ENCODE measurements around the gene SAFB2.
A peak's percentile ranks its signal among the peaks of the same experiment; 100 is the strongest.

SAFB2 gene

GRCh38 chr19:5632241-5632612, 9.7 kb upstream of the SAFB2 start:
- no peak overlapping the region for H3K9ac ChIP-seq
- H3K4me2 ChIP-seq (ENCODE audit: low read length) = peak overlapping the region; percentile 54
- H3K9me3 ChIP-seq (ENCODE audit: control insufficient read depth, low read length) = no peaks in the 10 kb centered on the region
- H3K4me1 ChIP-seq = peaks cover 28% of the 10 kb centered on the region
- no peak overlapping the region for H3K4me3 ChIP-seq (ENCODE audit: low read depth, low read length)
- H3K27ac ChIP-seq = peak overlapping the region; percentile 77
- H3K79me2 ChIP-seq = peaks cover 72% of the 10 kb centered on the region
- H2AFZ ChIP-seq = no peak overlapping the region
- no peaks in the 10 kb centered on the region for H3K27me3 ChIP-seq (ENCODE audit: control insufficient read depth, insufficient read depth, low read length)
- no peak for TF ChIP-seq CTCF (IDR thresholded peaks at IDR 0.05)
- no peaks in the 10 kb centered on the region for H3K36me3 ChIP-seq (ENCODE audit: control insufficient read depth, insufficient read depth, low read length)

GRCh38 chr19:5631567-5632240, 9.1 kb upstream of the SAFB2 start:
- Histone ChIP-seq H3K27ac (peak overlapping the region; percentile 77), H3K9ac (no peak overlapping the region), H3K4me1 (peaks cover 28% of the 10 kb centered on the region), H2AFZ (peak overlapping the region; percentile 27), H3K36me3 (ENCODE audit: control insufficient read depth, insufficient read depth, low read length) (no peaks in the 10 kb centered on the region), H3K79me2 (peaks cover 72% of the 10 kb centered on the region), H3K9me3 (ENCODE audit: control insufficient read depth, low read length) (no peaks in the 10 kb centered on the region), H3K27me3 (ENCODE audit: control insufficient read depth, insufficient read depth, low read length) (no peaks in the 10 kb centered on the region), H3K4me2 (ENCODE audit: low read length) (peak overlapping the region; percentile 54), H3K4me3 (ENCODE audit: low read depth, low read length) (peak overlapping the region; percentile 25)
- TF ChIP-seq CTCF (IDR thresholded peaks at IDR 0.05) = no peak

GRCh38 chr19:5628919-5629481, 6.4 kb upstream of the SAFB2 start:
- no peaks in the 10 kb centered on the region for H3K36me3 ChIP-seq (ENCODE audit: control insufficient read depth, insufficient read depth, low read length)
- peaks cover 39% of the 10 kb centered on the region for H3K4me1 ChIP-seq

GRCh38 chr19:5628461-5628860, 5.9 kb upstream of the SAFB2 start:
- Histone ChIP-seq H3K4me3 (ENCODE audit: low read depth, low read length) (no peak overlapping the region), H3K4me2 (ENCODE audit: low read length) (no peak overlapping the region), H3K79me2 (peaks cover 77% of the 10 kb centered on the region), H3K27me3 (ENCODE audit: control insufficient read depth, insufficient read depth, low read length) (no peaks in the 10 kb centered on the region), H3K4me1 (peaks cover 39% of the 10 kb centered on the region), H3K27ac (no peak overlapping the region), H2AFZ (no peak overlapping the region), H3K9me3 (ENCODE audit: control insufficient read depth, low read length) (no peaks in the 10 kb centered on the region), H3K9ac (no peak overlapping the region), H3K36me3 (ENCODE audit: control insufficient read depth, insufficient read depth, low read length) (no peaks in the 10 kb centered on the region)
- no peak for TF ChIP-seq CTCF (IDR thresholded peaks at IDR 0.05)

More at GRCh38 chr19:5628919-5629481, 6.4 kb upstream of the SAFB2 start:
- peaks cover 76% of the 10 kb centered on the region for H3K79me2 ChIP-seq
- no peak for TF ChIP-seq CTCF (IDR thresholded peaks at IDR 0.05)
- H3K27ac ChIP-seq = no peak overlapping the region
- no peak overlapping the region for H3K4me3 ChIP-seq (ENCODE audit: low read depth, low read length)
- H3K9me3 ChIP-seq (ENCODE audit: control insufficient read depth, low read length) = no peaks in the 10 kb centered on the region
- H3K27me3 ChIP-seq (ENCODE audit: control insufficient read depth, insufficient read depth, low read length) = no peaks in the 10 kb centered on the region
- H3K4me2 ChIP-seq (ENCODE audit: low read length) = no peak overlapping the region
- H2AFZ ChIP-seq = no peak overlapping the region
- H3K9ac ChIP-seq = no peak overlapping the region
